SU-DHL-6 (cell line): ENCODE results near the gene SATB2.

Source experiments
- EZH2phosphoT487 ChIP-seq: fragments of 200-600 bp; sonication (generic), shearing (Covaris generic); conservative IDR thresholded peaks from 2 replicates; pipeline ENCODE4 v1.6.1; 2018; ENCODE audit warnings: mild to moderate bottlenecking, antibody characterized with exemption, low read length, moderate library complexity, mixed read lengths
- TF ChIP-seq, protein P1 (sequence below): fragments of 200-600 bp; sonication (generic); IDR thresholded peaks from one replicate; pipeline ENCODE4 v1.5.1; 2017; ENCODE audit warnings: antibody characterized with exemption, mild to moderate bottlenecking, low read length, moderate library complexity; ENCODE audit not compliant: insufficient read depth, poor library complexity, severe bottlenecking

DNA sequence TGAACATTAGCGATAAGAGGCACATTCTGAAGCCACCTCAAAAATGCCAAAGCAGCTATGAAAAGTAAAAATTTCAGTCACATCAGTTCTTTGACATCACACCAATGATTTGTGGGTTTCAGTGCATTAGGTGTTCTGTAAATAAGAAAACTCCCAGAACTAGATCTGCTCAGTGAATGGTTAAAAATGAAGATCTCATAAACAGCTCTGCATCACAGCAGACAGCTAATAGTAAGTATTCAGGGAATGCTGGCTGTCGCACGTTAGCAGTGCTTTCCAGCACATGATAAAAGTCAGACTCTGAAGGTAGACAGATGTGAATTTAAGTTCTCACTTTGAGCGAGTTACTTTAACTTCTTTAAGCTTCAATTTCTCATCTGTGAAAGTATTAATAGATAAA lies 154.9 kb downstream of the SATB2 start:
- no peak for TF ChIP-seq EZH2phosphoT487
- TF ChIP-seq, protein P1, sequence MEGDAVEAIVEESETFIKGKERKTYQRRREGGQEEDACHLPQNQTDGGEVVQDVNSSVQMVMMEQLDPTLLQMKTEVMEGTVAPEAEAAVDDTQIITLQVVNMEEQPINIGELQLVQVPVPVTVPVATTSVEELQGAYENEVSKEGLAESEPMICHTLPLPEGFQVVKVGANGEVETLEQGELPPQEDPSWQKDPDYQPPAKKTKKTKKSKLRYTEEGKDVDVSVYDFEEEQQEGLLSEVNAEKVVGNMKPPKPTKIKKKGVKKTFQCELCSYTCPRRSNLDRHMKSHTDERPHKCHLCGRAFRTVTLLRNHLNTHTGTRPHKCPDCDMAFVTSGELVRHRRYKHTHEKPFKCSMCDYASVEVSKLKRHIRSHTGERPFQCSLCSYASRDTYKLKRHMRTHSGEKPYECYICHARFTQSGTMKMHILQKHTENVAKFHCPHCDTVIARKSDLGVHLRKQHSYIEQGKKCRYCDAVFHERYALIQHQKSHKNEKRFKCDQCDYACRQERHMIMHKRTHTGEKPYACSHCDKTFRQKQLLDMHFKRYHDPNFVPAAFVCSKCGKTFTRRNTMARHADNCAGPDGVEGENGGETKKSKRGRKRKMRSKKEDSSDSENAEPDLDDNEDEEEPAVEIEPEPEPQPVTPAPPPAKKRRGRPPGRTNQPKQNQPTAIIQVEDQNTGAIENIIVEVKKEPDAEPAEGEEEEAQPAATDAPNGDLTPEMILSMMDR: no peak
